Brain pericyte (primary cell): ENCODE data around the gene OR4D1.

Source experiments
- DNase-seq: peaks from one replicate; pipeline ENCODE4 v3.0.0-alpha.2; 2012; ENCODE audit warnings: low read depth, low spot score

The OR4D1 gene

DNA sequence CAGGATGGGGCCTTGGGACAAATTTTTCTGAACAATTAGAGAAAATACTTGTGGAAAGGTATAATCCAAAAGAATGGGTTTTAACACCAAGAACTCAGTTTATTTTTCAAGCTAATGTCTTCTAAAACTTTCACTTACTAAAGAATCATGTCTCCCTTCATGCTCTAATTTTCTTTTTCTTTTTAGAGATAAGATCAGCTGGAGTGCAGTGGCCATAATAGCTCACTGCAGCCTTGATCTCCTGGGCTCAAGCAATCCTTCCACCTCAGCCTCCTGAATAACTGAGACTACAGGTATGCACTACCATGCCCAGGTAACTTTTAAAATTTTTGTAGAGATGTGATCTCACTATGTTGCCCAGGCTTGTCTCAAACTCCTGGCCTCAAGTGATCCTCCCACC lies 5.5 kb downstream of the OR4D1 start:
- DNase-seq = no peak

DNA sequence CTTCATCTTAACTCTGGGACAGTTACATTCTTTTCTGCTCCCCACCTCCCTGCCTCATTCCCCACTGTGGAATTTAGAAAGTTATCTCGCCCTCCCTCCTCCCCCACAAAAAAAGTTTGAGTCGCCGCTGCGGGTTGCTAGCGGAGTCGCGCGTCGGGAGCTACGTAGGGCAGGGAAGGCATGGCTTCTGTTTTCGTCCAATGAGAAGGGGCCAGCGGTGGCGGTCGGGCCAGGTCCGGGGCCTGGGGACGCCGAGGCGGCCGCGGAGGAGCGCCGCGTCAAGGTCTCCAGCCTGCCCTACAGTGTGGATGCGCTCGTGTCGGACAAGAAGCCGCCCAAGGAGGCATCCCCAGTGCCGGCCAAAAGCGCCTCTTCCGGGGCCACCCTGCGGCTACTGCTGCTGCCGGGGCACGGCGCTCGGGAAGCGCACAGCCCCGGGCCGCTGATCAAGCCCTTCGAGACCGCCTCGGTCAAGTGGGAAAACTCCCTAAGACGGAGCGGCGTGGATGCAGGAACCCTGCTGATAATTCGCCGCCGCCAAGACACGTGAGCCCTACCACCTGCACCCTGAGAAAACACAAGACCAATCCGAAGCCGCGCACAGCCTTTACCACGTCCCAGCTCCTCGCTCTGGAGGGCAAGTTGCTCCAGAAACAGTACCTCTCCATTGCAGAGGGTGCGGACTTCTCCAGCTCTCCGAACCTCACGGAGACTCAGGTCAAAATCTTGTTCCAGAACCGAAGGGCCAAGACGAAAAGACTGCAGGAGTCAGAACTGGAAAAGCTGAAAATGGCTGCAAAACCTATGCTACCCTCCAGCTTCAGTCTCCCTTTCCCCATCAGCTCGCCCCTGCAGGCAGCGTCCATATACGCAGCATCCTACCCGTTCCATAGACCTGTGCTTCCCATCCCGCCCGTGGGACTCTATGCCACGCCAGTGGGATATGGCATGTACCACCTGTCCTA lies 8.9 kb downstream of the OR4D1 start:
- DNase-seq = no peak

- DNase-seq = no peak
Observed at GRCh38 chr17:58158181-58158580, 10.0 kb downstream of the OR4D1 start.

DNA sequence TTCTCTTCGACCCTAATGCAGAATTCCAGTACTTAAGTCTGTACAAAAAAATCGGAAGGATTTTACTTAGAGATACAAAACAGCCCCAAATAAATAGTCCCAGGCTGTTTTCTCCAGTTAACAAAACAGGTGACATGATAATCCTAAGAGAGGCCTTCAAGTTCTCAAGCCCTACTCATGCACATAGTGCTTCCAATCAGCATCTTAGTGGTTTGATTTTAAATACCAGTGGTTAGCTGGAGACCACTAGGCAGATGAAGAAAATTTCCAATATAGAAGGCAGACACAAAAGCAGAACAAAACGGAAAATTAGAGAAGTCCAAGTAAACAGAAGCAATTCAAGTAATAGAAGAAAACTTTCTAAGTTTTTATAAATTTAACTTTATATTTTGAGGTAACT lies 13.4 kb downstream of the OR4D1 start:
- DNase-seq = no peak

DNA sequence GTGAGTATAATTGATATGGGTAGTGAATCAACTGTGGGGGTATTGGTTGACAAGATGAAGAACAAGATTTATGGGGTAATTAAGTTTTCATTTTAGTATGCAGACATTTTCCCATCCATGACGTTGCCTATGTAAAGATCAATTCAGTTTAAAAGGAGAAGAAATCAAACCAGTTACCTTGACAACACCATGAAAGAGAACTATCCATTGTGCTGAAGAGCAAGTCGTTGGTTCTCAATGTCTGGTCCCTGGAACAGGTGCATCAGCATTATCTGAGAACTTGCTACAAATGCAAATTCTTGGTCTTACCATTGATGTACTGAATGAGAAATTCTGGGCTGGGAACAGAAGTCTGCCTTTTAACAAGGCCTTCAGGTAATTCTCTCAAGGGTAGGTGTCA lies 17.8 kb downstream of the OR4D1 start:
- DNase-seq = no peak

DNA sequence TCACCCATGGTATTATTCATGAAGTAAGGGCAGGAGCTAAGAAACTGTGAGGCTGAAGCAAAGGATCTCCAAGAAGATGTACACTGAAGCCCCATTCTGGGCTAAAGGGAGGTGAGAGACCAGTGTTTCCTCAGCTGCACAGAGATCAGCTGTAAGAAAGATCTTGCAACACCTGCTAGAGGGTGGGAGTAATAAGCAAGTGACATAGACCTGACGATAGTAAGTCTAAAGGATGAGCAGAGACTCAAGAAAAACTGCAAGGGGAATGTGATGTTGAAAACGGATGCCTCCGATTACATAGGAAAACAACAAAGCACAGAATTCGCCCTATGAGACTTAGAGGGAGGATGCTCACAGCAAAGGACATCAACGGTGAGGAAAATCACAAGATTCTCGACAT lies 18.5 kb downstream of the OR4D1 start, which contains the start of gene OR4D2:
TSS of gene OR4D2 (plus strand) at position 301 of the 400 bp plus-strand sequence. CDS start 2,674 bp downstream, outside the sequence.
- no peak for DNase-seq

GRCh38 chr17:58170622-58171021 lies 22.4 kb downstream of the OR4D1 start:
- DNase-seq = no peak

DNA sequence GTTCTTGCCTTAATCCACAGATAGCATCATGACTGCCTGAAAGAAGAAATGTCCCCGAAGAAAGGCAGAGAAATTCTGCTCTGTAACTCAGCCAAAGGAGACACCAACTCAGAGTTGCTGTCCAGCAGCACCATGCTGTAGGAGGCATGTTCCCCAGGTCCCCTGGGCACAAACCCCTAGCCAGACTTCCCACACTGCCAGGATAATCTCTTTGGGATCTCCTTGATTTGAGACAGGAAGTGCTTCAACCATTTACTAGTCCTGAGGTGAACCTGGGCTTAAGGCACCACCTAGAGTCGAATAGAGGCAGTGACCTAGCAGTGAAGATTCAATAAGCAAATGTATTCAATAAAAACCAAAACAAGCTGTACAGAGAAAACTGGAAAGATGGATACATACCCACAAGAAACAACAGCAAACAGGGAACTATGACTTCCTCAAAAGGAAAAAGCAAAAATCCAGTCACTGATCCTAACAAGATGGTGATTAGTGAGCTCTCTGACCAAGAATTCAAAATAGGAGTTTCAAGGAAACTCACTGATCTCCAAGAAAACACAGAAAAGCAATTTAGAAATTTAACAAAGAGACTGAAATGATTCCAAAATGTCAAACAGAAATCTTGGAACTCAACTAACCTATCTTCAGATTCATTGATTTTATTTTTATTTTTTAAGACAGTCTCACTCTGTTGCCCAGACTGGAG lies 24.3 kb downstream of the OR4D1 start:
- DNase-seq = no peak

- DNase-seq = no peak
Observed at GRCh38 chr17:58174871-58175270, 26.7 kb downstream of the OR4D1 start.

DNA sequence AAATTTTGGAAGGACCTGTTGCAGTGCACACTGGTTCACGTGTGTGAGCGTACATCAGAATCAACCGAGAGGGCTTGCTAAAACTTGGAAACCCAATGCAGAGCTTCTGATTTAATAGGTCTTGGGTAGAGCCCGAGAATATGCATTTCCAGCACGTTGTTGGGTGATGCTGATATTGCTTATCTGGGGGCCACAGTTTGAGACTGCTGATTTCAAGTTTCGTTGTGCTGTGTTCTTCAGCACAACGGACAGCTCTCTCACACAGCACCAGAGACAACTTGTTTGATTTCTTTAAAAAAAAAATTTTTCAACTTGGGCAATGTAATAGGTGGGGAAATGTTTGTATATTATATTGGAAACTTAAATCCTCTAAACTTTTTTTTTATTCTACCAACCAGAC lies 28.0 kb downstream of the OR4D1 start:
- no peak for DNase-seq

GRCh38 chr17:58181796-58182195 lies 33.6 kb downstream of the OR4D1 start:
- DNase-seq = no peak

GRCh38 chr17:58183514-58183913 lies 35.3 kb downstream of the OR4D1 start:
- no peak for DNase-seq

GRCh38 chr17:58184308-58184985 lies 36.3 kb downstream of the OR4D1 start:
- DNase-seq = no peak

GRCh38 chr17:58184986-58185761 lies 37.0 kb downstream of the OR4D1 start:
- DNase-seq = no peak

- DNase-seq = no peak
Observed at GRCh38 chr17:58186591-58186990, 38.4 kb downstream of the OR4D1 start.

DNA sequence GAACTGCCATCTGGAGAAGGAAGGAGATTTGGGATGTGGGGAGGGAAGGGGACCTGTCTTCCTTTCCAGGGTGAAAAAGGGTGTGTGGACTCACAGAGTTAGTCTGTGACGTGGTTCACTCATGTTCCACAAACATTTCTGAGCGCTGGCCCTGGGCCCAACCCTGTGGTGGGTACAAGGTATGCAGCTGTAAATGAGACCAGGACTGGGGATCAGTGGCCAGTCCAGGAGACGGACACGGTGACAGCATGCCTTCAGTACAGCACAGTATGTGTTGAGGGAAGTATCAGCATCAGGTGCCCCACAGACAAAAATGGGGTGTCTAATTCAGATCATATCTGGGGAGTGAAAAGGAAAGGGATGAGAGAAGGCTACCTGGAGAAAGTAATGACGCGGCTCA lies 38.9 kb downstream of the OR4D1 start:
- DNase-seq = no peak

GRCh38 chr17:58187675-58188074 lies 39.5 kb downstream of the OR4D1 start:
- DNase-seq = no peak

GRCh38 chr17:58189436-58190146 lies 41.4 kb downstream of the OR4D1 start:
- DNase-seq = no peak

DNA sequence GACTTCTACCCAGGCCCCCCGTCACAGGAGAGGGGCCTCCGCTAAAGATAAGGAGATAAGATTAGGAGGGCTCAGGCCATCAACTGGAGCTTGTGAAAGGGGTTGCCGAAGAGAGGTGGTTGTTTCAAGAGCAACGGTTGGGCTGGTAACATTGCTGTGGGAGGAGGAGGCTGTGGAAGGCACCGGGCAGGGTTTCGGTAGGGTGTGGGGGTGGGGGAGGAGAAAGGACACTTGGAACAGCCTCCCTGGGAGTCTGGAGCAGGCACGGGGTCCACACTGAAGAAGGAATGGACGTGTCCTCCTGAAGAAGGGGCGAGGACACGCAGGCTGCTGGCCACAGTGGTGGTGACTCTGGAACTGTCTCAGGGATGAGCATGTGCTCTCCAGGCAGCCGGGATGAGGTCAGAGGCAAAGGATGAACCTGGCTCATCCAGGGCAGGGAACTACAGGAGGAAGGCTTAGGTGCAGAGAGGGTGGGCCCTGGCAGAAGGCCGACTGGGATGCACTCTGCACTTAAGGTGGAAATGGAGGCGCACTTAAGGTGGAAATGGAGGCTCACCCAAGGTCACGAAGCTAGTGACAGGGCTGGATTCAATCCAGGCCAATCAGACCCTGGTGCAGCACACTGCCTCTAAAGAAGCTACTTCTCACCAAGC lies 43.2 kb downstream of the OR4D1 start:
- DNase-seq = no peak

DNA sequence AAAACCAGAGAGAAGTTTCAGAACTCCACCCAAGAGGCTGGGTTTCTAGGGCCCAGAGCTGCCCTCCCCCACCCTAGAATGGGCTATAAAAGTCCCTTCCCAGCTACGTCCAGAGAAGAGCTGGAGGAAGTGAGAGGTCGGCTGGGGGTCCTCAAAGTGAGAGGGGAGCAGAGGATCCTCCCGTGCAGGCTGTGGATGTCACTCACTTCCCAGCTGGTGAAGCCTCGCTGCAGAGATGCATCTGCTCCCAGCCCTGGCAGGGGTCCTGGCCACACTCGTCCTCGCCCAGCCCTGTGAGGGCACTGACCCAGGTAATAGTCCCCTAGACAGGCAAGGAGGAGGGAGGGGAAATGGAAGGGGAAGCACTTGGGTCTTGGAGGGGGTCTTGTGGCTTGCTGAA lies 44.4 kb downstream of the OR4D1 start, which contains the start of gene EPX:
TSS of gene EPX (plus strand) at position 115 of the 400 bp plus-strand sequence. CDS start at position 236, 121 bp downstream.
- DNase-seq = no peak
